NCI-H2227 (cell line): ENCODE data around the gene HOXA5.
A peak's percentile ranks its signal among the peaks of the same experiment; 100 is the strongest.

Experiments
- DNase-seq: peaks from one replicate; lab custom pipeline; 2025; ENCODE audit not compliant: unreplicated experiment; lab: John Stamatoyannopoulos, UW

Gene HOXA5

GRCh38 chr7:27182861-27183681 is 39.6 kb upstream of the HOXA5 start:
- no peak for DNase-seq

- DNase-seq, result no peak
Measured at GRCh38 chr7:27182285-27182841, 38.9 kb upstream of the HOXA5 start.

GRCh38 chr7:27181795-27182275 is 38.4 kb upstream of the HOXA5 start:
- no peak for DNase-seq

GRCh38 chr7:27180431-27181420 is 37.2 kb upstream of the HOXA5 start:
- DNase-seq, result no peak

GRCh38 chr7:27179503-27180430 is 36.3 kb upstream of the HOXA5 start:
- DNase-seq, result peak; percentile 13

GRCh38 chr7:27179030-27179429 is 35.5 kb upstream of the HOXA5 start:
- DNase-seq, result no peak

GRCh38 chr7:27178366-27178765 is 34.9 kb upstream of the HOXA5 start:
- DNase-seq, result no peak

GRCh38 chr7:27177795-27178320 is 34.4 kb upstream of the HOXA5 start:
- no peak for DNase-seq

GRCh38 chr7:27176962-27177794 is 33.7 kb upstream of the HOXA5 start:
- no peak for DNase-seq

GRCh38 chr7:27176524-27176845 is 33.0 kb upstream of the HOXA5 start:
- DNase-seq, result no peak

GRCh38 chr7:27175626-27176523 is 32.4 kb upstream of the HOXA5 start:
- no peak for DNase-seq

GRCh38 chr7:27174874-27175625 is 31.6 kb upstream of the HOXA5 start:
- no peak for DNase-seq

GRCh38 chr7:27173956-27174873 is 30.7 kb upstream of the HOXA5 start, which contains the start of gene HOXA10:
TSS of gene HOXA10 (minus strand) at chr7:27174320. CDS start at chr7:27174306, 14 bp downstream.
- DNase-seq, result no peak

GRCh38 chr7:27173511-27173955 is 30.1 kb upstream of the HOXA5 start:
- no peak for DNase-seq

- no peak for DNase-seq
Measured at GRCh38 chr7:27172823-27173510, 29.5 kb upstream of the HOXA5 start.

GRCh38 chr7:27172315-27172774 is 28.9 kb upstream of the HOXA5 start:
- DNase-seq, result no peak
